Fibroblast of lung (primary cell): ENCODE results near the gene ESR2. TPM values are rescaled to one million over a fixed set of nuclear protein-coding genes. Genes with fewer than 3 reads are reported as not detected.
A peak's percentile ranks its signal among the peaks of the same experiment; 100 is the strongest.

Source experiments
- DNase-seq, 2 donors: peaks; one replicate each; pipeline versions ENCODE4 v3.0.0 to v3.0.0-alpha.2; 2010; ENCODE audit warnings: low read depth in 2 of 2
- H2AFZ ChIP-seq: 2 replicates; pipeline ENCODE4 v1.5.1; 2012; ENCODE audit warnings: low read length, control low read depth, inconsistent platforms
- H3K27ac ChIP-seq: 2 replicates; pipeline ENCODE4 v1.5.1; 2011; ENCODE audit warnings: low read length, control low read depth; ENCODE audit not compliant: insufficient read depth
- H3K27me3 ChIP-seq: 2 replicates; pipeline ENCODE4 v1.5.1; 2011; ENCODE audit warnings: mild to moderate bottlenecking, low read length; ENCODE audit not compliant: control insufficient read depth, insufficient read depth
- H3K36me3 ChIP-seq: 2 replicates; pipeline ENCODE4 v1.5.1; 2011; ENCODE audit warnings: low read length; ENCODE audit not compliant: control insufficient read depth, insufficient read depth
- H3K4me1 ChIP-seq: 2 replicates; pipeline ENCODE4 v1.5.1; 2011; ENCODE audit warnings: low read length; ENCODE audit not compliant: control insufficient read depth, insufficient read depth; ENCODE audit errors: extremely low read depth
- H3K4me2 ChIP-seq: 2 replicates; pipeline ENCODE4 v1.5.1; 2011; ENCODE audit warnings: low read length, control low read depth; ENCODE audit not compliant: insufficient read depth; ENCODE audit errors: extremely low read depth
- H3K4me3 ChIP-seq, 4 experiments: fragments of 200-600 bp in 1 of 4; sonication (generic) in 1 of 4; replicated peaks in 1 of 4; 2 replicates each; pipeline ENCODE4 v1.5.1; 2011 to 2016; ENCODE audit warnings: low read length in 4 of 4, low read depth in 3 of 4, mild to moderate bottlenecking in 3 of 4, control low read depth in 2 of 4, inconsistent platforms in 1 of 4, mixed read lengths in 1 of 4; ENCODE audit not compliant: insufficient read depth in 1 of 4; ENCODE audit errors: control extremely low read depth in 1 of 4
- H3K79me2 ChIP-seq: 2 replicates; pipeline ENCODE4 v1.5.1; 2012; ENCODE audit warnings: mild to moderate bottlenecking, low read length, inconsistent platforms; ENCODE audit not compliant: control insufficient read depth, insufficient read depth
- H3K9ac ChIP-seq: 2 replicates; pipeline ENCODE4 v1.5.1; 2011; ENCODE audit warnings: mild to moderate bottlenecking, low read length, control low read depth; ENCODE audit not compliant: insufficient read depth
- H3K9me3 ChIP-seq: 2 replicates; pipeline ENCODE4 v1.5.1; 2012; ENCODE audit warnings: low read depth, low read length; ENCODE audit not compliant: control insufficient read depth, insufficient read depth
- H4K20me1 ChIP-seq: 2 replicates; pipeline ENCODE4 v1.5.1; 2011; ENCODE audit warnings: low read length; ENCODE audit not compliant: control insufficient read depth, insufficient read depth; ENCODE audit errors: extremely low read depth
- CTCF ChIP-seq, 2 donors: IDR thresholded peaks in 1 of 2; conservative IDR thresholded peaks in 1 of 2; 1 replicate in 1 of 2; 2 replicates in 1 of 2; pipeline ENCODE4 v1.5.1; 2011 to 2012; ENCODE audit warnings: low read length in 2 of 2, control low read depth in 1 of 2, inconsistent platforms in 1 of 2, low read depth in 1 of 2, mild to moderate bottlenecking in 1 of 2
- EZH2 ChIP-seq: IDR thresholded peaks from 2 replicates; pipeline ENCODE4 v1.5.1; 2012; ENCODE audit warnings: low read length, control low read depth, mild to moderate bottlenecking; ENCODE audit errors: missing control alignments
- polyA plus RNA-seq, 2 donors: library from polyadenylated mRNA; depleted of rRNA in 1 of 2; stranded (reverse) in 1 of 2; unstranded in 1 of 2; fragments of >200 nt; gene quantifications; 2 replicates each; pipeline ENCODE4 v1.2.1, GENCODE V29; 2011 to 2012; ENCODE audit warnings: missing spikeins in 1 of 2
- total RNA-seq: library from RNA; depleted of rRNA; stranded (reverse); fragments of >200 nt; gene quantifications from 2 replicates; pipeline ENCODE4 v1.2.1, GENCODE V29; 2014

Gene ESR2
- total and polyA plus RNA-seq, 2 donors (not counting 1 experiment from before 2014, with no cell fraction given), result 0.02 to 0.66 TPM

DNA sequence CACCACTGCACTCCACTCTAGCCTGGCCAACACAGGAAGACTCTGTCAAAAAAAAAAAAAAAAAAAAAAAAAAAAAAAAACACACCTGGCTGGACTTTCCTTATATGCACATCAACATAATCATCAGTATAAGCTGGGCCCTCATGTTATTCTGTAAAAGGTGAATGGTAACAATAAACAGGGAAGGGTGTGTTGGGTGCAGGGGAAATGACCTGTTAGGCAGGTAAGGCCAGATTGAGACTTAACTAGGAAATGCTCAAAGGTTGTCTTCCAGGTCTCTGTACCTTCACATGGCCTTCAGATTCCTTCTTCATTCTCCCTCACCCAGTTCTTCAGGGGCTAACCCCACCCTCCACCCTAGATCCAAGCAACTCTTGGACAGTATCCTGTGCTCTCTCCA, 47.5 kb downstream of the ESR2 start:
- no peaks in the 10 kb centered on the region for H3K4me1 ChIP-seq

DNA sequence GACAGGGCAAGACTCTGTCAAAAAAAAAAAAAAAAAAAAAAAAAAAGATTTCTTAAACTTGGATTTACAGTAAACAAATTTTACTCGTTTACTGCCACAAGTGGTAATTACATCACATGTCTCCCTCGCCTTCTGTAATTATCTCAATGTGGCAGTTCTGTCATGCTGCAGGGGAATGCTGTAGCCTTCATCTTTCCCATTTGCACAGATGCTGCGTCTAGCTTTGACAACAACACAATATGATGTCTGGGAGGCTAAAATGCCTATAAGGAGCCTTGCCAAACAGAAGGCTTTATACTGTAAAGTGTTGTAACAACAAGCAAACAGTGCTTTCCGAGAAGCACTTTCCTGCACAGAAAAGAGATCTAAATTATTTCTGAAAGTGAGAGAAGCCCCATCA, 48.7 kb downstream of the ESR2 start:
- no peaks in the 10 kb centered on the region for H3K36me3 ChIP-seq
- no peak overlapping the region for H3K4me2 ChIP-seq
- no peak for DNase-seq
- H2AFZ ChIP-seq, result no peak overlapping the region
- no peak overlapping the region for H3K9ac ChIP-seq
- no peaks in the 10 kb centered on the region for H3K79me2 ChIP-seq
- H4K20me1 ChIP-seq, result no peaks in the 10 kb centered on the region
- H3K9me3 ChIP-seq, result no peaks in the 10 kb centered on the region
- H3K27me3 ChIP-seq, result no peaks in the 10 kb centered on the region
- H3K4me3 ChIP-seq, result no peak overlapping the region
- TF ChIP-seq CTCF (conservative IDR thresholded peaks at IDR 0.05 in 1 of 2, IDR thresholded peaks at IDR 0.05 in 1 of 2; ENCODE audit: low read depth in 1 of 2, low read length in 2 of 2) (no peak), EZH2 (no peak)
- H3K27ac ChIP-seq, result no peak overlapping the region
- H3K4me1 ChIP-seq, result no peaks in the 10 kb centered on the region

More for the DNA sequence above, 47.5 kb downstream of the ESR2 start:
- no peak overlapping the region for H3K4me2 ChIP-seq
- no peaks in the 10 kb centered on the region for H3K27me3 ChIP-seq
- no peaks in the 10 kb centered on the region for H3K79me2 ChIP-seq
- no peak overlapping the region for H3K4me3 ChIP-seq
- H4K20me1 ChIP-seq, result no peaks in the 10 kb centered on the region
- no peak overlapping the region for H3K27ac ChIP-seq
- TF ChIP-seq CTCF (conservative IDR thresholded peaks at IDR 0.05 in 1 of 2, IDR thresholded peaks at IDR 0.05 in 1 of 2; ENCODE audit: low read depth in 1 of 2, low read length in 2 of 2) (no peak), EZH2 (no peak)
- no peak overlapping the region for H3K9ac ChIP-seq
- no peaks in the 10 kb centered on the region for H3K36me3 ChIP-seq
- H3K9me3 ChIP-seq, result no peaks in the 10 kb centered on the region
- no peak for DNase-seq
- H2AFZ ChIP-seq, result no peak overlapping the region

GRCh38 chr14:64244279-64244678, 49.9 kb downstream of the ESR2 start:
- Histone ChIP-seq H4K20me1 (no peaks in the 10 kb centered on the region), H3K27me3 (no peaks in the 10 kb centered on the region), H3K4me1 (no peaks in the 10 kb centered on the region), H3K79me2 (no peaks in the 10 kb centered on the region), H3K4me2 (no peak overlapping the region), H3K36me3 (no peaks in the 10 kb centered on the region), H3K27ac (no peak overlapping the region), H3K4me3 (no peak overlapping the region), H3K9me3 (no peaks in the 10 kb centered on the region), H3K9ac (no peak overlapping the region), H2AFZ (no peak overlapping the region)
- peak in 1 of 2 donors; percentile 35 for DNase-seq
- no peak for TF ChIP-seq EZH2
- no peak for TF ChIP-seq CTCF (conservative IDR thresholded peaks at IDR 0.05 in 1 of 2, IDR thresholded peaks at IDR 0.05 in 1 of 2; ENCODE audit: low read depth in 1 of 2, low read length in 2 of 2)
